H1 (cell line): ENCODE data around the gene DAG1. TPM values are rescaled to one million over a fixed set of nuclear protein-coding genes. Genes with fewer than 3 reads are reported as not detected.

ENCODE experiments used
- MAFK ChIP-seq: IDR thresholded peaks from 2 replicates; pipeline ENCODE4 v1.6.1; 2012; ENCODE audit warnings: low read depth, mild to moderate bottlenecking, improper control_type of control experiment, low read length
- polyA plus RNA-seq, 7 experiments: library from polyadenylated mRNA; depleted of rRNA in 3 of 7; stranded (reverse) in 5 of 7; unstranded in 2 of 7; fragments of >200 nt in 5 of 7; fragments of 200-250 nt in 2 of 7; gene quantifications; 1 replicate in 5 of 7; 2 replicates in 1 of 7; 4 replicates in 1 of 7; pipeline versions ENCODE4 v1.2.1 to v1.2.3, GENCODE V29; 2011 to 2013; ENCODE audit warnings: missing spikeins in 2 of 7, mixed read lengths in 2 of 7
- total RNA-seq: library from RNA; stranded (reverse); fragmentation: NEBNext Ultra II Directional; extraction: Animal tissue kit (Norgen Biotek cat#: 25700); gene quantifications from 2 replicates; pipeline ENCODE4 v1.2.1, GENCODE V29; 2021

DAG1 gene
- total and polyA plus RNA-seq, 2 of the 8 experiments (the other 6 are each of a cell fraction or from before 2014, with no cell fraction given), result 97.5 to 138 TPM

GRCh38 chr3:49534581-49535441 lies 64.7 kb downstream of the DAG1 start (continued):
- peak; percentile 79 for TF ChIP-seq MAFK
